Skeletal muscle cell (primary cell): ENCODE data around the gene FAIM.
"Not testable (repeated sequence)": the region's sequence is repeated elsewhere in the genome, so short reads cannot be mapped to it uniquely, and the experiment has no call there.

Source experiments
- DNase-seq: peaks from one replicate; pipeline ENCODE4 v3.0.0-alpha.2; 2010; ENCODE audit warnings: low read depth
- H3K4me3 ChIP-seq: 2 replicates; pipeline ENCODE4 v1.5.1; 2011; ENCODE audit warnings: low read depth, mild to moderate bottlenecking, control low read depth, low read length, moderate library complexity

Gene FAIM

DNA sequence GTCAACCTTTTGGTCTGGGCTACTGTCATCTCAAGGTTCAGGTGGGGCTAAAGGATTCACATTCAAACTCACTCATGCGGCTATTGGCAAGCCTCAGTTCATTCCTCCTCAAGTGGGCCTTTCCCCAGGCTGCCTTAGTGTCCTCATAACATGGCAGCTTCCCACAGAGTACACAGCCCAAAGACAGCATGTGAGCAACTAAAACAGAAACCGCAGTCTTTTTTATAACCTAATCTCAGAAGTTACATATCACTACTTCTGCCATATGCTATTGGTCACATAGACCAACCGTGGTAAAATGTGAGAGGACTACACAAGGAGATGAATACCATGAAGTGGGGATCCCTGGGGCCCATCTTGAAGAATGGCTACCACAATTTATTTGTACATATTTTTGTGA, 10.0 kb upstream of the FAIM start:
- H3K4me3 ChIP-seq: no peak overlapping the region
- no peak for DNase-seq

GRCh38 chr3:138600100-138600745, 8.3 kb upstream of the FAIM start:
- H3K4me3 ChIP-seq: no peak overlapping the region
- DNase-seq: no peak

- H3K4me3 ChIP-seq, DNase-seq: not testable (repeated sequence)
Measured at GRCh38 chr3:138601661-138602060, 6.9 kb upstream of the FAIM start.

- DNase-seq, H3K4me3 ChIP-seq: not testable (repeated sequence)
Measured at GRCh38 chr3:138604106-138604595, 4.4 kb upstream of the FAIM start.

- DNase-seq: no peak
- no peak overlapping the region for H3K4me3 ChIP-seq
Measured at GRCh38 chr3:138609898-138610266, 1.3 kb downstream of the FAIM start.

GRCh38 chr3:138615462-138615861, 6.9 kb downstream of the FAIM start:
- no peak for DNase-seq
- no peak overlapping the region for H3K4me3 ChIP-seq

GRCh38 chr3:138620431-138620830, 11.9 kb downstream of the FAIM start:
- DNase-seq: no peak
- no peak overlapping the region for H3K4me3 ChIP-seq

DNA sequence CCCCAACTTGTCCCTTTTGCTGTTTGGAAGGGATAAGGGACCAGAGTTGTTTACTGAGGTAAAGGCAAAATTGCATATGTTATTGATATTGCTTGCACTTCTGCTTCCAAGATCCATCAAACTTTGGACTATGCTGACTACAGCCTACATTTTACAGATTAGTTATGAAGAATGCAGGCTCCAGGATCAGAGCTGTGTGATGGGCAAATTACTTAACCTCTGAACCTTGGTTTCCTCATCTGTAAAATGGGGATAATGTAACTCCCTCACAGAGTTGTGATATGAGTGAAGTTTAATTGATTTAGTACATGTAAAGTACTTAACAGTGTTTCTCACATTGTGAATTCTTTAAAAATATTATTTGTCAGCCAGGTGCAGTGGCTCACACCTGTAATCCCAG, 15.9 kb downstream of the FAIM start:
- no peak overlapping the region for H3K4me3 ChIP-seq
- DNase-seq: no peak

DNA sequence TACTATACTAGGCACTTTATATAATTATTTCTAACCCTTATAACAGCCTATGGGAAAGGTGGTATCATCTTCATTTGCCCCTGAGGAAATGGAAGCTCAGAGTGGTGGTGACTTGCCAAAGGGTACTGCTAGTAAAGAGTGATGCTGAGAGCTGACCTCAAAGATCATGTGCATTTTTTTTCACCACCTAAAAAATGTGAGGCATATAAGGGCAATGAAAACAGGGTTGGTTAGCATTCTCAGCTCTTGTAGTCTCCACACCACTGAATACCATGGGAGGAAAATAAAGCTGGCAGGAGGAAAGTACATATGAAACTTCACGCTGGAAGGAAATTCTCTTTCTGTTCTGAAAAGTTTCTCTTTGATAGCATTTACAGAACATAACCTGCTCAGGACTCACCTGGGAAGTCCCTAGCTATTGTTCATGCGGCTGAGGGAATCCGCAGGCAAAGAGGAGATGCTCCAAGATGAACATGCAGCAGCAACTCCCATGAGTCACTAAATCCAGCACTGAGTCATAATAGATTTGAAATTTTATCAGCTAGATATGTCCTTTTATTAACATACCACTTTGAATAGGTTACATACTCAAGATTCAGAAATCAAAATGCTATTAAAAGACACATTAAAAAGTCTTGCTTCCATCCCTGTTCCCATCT, 17.3 kb downstream of the FAIM start:
- no peak overlapping the region for H3K4me3 ChIP-seq
- DNase-seq: no peak

DNA sequence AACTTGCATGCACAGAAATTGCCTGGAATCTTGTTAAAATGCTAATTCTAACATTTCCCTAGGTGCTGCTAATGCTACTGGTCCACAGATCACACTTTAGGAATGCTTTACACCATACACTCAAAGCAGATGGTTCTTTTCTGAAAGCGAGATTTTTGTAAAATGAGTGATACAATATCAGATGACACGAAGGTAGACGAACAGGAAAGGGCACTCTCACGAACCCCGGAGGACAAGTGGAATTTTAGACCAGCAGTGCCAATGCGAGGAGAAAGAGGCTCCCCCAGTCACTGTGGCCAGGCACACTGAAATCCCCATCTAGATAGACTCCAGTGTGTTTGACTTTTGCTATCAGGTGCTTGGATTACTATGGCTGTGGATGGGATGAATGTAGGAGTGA, 21.0 kb downstream of the FAIM start:
- H3K4me3 ChIP-seq: no peak overlapping the region
- no peak for DNase-seq

DNA sequence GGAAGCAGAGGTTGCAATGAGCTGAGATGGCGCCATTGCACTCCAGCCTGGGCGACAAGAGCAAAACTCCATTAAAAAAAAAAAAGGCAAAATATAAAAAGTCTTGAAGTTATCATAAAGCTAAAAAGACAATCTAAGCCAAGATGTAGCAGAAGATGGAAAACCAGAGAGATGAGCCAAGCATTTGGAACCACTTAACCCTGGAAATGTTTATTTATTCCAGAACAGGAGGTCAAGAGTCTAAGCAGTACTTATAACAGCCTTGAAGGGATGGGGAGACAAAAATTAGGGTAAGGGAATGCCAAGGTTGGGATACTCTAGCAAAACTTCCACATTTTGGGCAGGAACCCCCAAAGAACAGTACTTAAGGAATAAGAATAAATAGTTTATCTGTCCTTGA, 30.1 kb downstream of the FAIM start:
- DNase-seq: no peak
- H3K4me3 ChIP-seq: no peak overlapping the region

DNA sequence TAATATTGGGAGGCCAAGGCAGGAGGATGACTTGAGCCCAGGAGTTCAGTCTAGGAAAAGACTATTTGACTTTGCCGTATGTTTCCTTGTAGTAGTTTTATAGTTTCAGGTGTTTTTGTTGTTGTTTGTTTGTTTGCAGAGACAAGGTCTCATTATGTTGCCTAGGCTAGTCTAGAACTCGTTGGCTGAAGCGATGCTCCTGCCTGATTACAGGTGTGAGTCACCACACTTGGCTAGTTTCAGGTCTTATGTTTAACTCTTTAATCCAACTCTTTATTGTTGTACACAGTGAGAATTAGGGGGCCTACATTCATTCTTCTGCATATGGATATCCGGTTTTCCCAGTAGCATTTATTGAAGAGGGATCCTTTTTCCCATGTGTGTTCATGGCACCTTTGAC, 32.0 kb downstream of the FAIM start:
- DNase-seq: no peak
- no peak overlapping the region for H3K4me3 ChIP-seq

DNA sequence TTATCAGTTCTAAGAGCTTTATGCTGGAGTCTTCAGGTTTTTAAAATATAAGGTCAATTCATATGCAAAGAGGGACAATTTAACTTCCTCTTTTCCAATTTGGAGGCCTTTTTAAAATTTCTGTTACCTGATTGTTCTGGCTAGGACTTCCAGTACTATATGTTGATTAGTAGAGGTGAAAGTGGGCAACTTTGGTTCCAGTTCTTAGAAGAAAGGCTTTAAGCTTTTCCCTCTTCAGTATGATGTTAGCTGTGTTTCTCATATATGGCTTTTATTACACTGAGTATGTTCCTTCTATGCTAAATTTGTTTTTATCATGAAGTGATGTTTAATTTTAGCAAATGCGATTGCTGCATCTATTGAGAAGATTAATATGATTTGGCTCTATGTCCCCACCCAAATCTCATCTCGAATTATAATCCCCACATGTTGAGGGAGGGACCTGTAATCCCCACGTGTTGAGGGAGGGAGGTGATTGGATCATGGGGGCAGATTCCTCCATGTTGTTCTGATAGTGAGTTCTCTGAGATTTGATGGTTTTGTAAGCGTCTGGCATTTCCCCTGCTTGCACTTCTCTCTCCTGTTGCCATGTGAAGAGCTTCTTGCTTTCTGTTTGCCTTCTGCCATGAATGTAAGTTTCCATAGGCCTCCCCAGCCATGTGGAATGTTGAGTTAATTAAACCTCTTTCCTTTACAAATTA, 33.8 kb downstream of the FAIM start:
- no peak overlapping the region for H3K4me3 ChIP-seq
- DNase-seq: no peak

GRCh38 chr3:138642927-138643253, 34.3 kb downstream of the FAIM start:
- H3K4me3 ChIP-seq: no peak overlapping the region
- DNase-seq: no peak

DNA sequence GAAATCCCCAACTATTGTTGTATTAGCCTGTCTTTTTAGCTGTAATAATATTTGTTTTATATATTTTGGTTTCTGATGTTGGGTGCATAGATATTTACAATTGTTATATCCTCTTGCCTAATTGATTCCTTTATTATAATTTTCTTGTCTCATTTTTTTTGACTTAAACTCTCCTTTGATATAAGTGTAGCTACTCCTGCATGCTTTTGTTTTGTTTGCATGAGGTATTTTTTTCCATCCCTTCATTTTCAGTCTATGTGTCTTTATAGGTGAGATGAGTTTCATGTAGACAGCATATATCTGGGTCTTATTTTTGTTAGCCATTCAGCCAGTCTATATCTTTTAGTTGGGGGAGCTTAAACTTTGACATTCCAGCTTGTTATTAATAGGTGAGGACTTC, 37.4 kb downstream of the FAIM start:
- no peak overlapping the region for H3K4me3 ChIP-seq
- DNase-seq: no peak

DNA sequence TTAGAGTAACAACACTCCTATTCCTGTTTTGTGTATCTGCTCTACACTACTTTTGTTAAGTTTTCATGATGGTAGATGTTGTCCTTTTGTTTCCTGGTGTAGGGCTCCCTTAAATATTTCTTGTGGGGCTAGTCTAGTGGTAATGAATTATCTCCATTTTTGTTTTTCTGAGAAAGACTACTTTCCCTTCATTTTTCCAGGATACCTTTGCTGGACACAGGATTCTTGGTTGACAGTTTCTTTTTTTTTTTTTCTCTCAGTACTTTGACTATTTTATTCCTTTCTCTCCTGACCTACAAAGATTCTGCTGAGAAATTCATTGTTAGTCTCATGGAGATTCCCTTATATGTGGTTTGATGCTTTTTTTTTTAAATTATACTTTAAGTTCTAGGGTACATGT, 37.9 kb downstream of the FAIM start:
- no peak for DNase-seq
- no peak overlapping the region for H3K4me3 ChIP-seq

GRCh38 chr3:138649134-138649533, 40.6 kb downstream of the FAIM start:
- H3K4me3 ChIP-seq: no peak overlapping the region
- no peak for DNase-seq

DNA sequence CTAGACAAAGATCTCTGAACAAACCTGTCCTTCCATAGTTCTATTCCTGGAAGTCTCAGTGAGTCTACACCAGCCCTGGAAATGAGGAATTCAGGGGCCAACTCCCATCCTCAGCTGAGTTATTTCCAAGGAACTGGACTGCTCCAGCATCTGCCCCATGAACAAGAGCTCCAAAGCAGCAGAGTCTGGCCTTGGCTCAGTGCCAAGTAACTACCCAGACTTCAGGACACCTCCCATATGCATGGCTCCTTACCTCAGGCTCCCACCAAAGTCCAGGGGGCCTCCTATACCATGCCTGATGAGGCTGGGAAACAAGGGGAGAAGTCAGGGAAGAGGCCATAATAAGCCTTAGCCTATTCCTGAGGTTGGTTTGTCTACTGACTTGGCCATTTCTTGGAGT, 45.0 kb downstream of the FAIM start:
- DNase-seq: no peak
- H3K4me3 ChIP-seq: no peak overlapping the region

DNA sequence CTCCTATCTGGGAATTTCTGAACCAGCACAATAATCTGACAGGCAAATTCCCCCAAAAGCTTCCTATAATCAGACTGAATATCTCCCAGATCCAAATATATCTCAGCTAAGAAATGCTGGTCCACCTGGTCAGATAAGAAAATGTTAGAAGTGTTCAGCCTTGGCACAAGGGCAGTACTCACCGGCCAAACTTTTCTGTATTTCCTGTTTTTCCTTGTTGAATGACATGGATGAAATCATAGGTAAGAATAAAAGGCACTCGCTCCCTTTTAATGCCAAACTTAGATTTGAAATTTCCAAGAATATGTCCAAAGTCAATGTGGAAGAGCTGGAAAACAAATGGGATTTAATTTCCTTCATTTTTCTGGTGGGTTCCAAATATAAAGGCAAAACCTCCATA, 48.9 kb downstream of the FAIM start:
- no peak for DNase-seq

GRCh38 chr3:138668107-138668506, 59.5 kb downstream of the FAIM start:
- no peak overlapping the region for H3K4me3 ChIP-seq
- DNase-seq: no peak

More for the DNA sequence above, 48.9 kb downstream of the FAIM start:
- H3K4me3 ChIP-seq: no peak overlapping the region

DNA sequence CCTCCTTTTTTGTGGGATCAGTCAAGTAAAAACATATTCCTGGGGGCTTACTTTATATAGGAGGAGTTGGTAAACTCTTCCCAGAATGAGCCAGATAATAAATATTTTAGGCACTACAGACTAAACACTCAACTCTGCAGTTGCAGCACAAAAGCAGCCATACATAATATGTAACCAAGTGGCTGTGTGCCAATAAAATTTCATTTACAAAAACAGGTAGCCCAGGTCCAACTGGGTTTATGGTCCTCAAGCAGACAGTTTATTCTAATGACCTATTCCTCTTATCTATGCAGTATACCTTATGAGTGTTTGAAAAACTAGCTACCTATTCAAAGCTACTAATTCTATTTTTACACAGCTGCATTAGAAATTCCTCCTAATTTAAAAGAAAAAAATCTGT, 61.8 kb downstream of the FAIM start:
- no peak for DNase-seq
- H3K4me3 ChIP-seq: no peak overlapping the region
